Smooth muscle cell (in vitro differentiated cells): ENCODE results near the gene CACNA2D3. TPM values are rescaled to one million over a fixed set of nuclear protein-coding genes. Genes with fewer than 3 reads are reported as not detected.

Source experiments
- DNase-seq: peaks from one replicate; lab custom pipeline; 2025; ENCODE audit not compliant: unreplicated experiment; lab: John Stamatoyannopoulos, UW
- H2AFZ ChIP-seq: fragments of 200-600 bp; sonication (generic); 2 replicates; pipeline ENCODE4 v1.6.0; 2016; ENCODE audit warnings: antibody characterized with exemption, low read depth, mild to moderate bottlenecking
- H3F3A ChIP-seq: fragments of 200-600 bp; sonication (generic); 2 replicates; pipeline ENCODE4 v1.6.0; 2017; ENCODE audit warnings: antibody characterized with exemption, low read depth
- H3K27ac ChIP-seq: fragments of 200-600 bp; sonication (generic); 2 replicates; pipeline ENCODE4 v1.5.1; 2016; ENCODE audit warnings: low read depth, mild to moderate bottlenecking
- H3K27me3 ChIP-seq: fragments of 200-600 bp; sonication (generic); 2 replicates; pipeline ENCODE4 v1.6.1; 2016; ENCODE audit warnings: low read depth, mild to moderate bottlenecking
- H3K36me3 ChIP-seq: fragments of 200-600 bp; sonication (generic); 2 replicates; pipeline ENCODE4 v1.5.1; 2016; ENCODE audit warnings: low read depth
- H3K4me1 ChIP-seq: fragments of 200-600 bp; sonication (generic); 2 replicates; pipeline ENCODE4 v1.5.1; 2016; ENCODE audit warnings: low read depth
- H3K4me2 ChIP-seq: fragments of 200-600 bp; sonication (generic); 2 replicates; pipeline ENCODE4 v1.6.0; 2016; ENCODE audit warnings: mild to moderate bottlenecking
- H3K4me3 ChIP-seq: fragments of 200-600 bp; sonication (generic); 2 replicates; pipeline ENCODE4 v1.5.1; 2016; ENCODE audit warnings: mild to moderate bottlenecking
- H3K79me2 ChIP-seq: fragments of 200-600 bp; sonication (generic); 2 replicates; pipeline ENCODE4 v1.6.0; 2016; ENCODE audit warnings: low read depth, mild to moderate bottlenecking
- H3K9ac ChIP-seq: fragments of 200-600 bp; sonication (generic); 2 replicates; pipeline ENCODE4 v1.6.0; 2016; ENCODE audit warnings: low read depth
- H3K9me3 ChIP-seq: fragments of 200-600 bp; sonication (generic); replicated peaks from 2 replicates; pipeline ENCODE4 v1.5.1; 2016; ENCODE audit warnings: low read depth
- H4K20me1 ChIP-seq: fragments of 200-600 bp; sonication (generic); 2 replicates; pipeline ENCODE4 v1.6.0; 2016; ENCODE audit warnings: low read depth
- CTCF ChIP-seq: fragments of 200-600 bp; sonication (generic); IDR thresholded peaks from 2 replicates; pipeline ENCODE4 v1.5.1; 2017; ENCODE audit warnings: borderline replicate concordance, mild to moderate bottlenecking, antibody characterized with exemption; ENCODE audit not compliant: insufficient read depth, poor library complexity, severe bottlenecking
- WGBS: methylation state at CpG from one replicate; pipeline ENCODE4 v1.1.7; 2016; ENCODE audit warnings: low lambda C conversion rate; 5-methylcytosine and 5-hydroxymethylcytosine counted together
- polyA plus RNA-seq: library from polyadenylated mRNA; unstranded; fragments of >200 nt; fragmentation: Nextera tagmentation; extraction: Ambion mirVana; gene quantifications from 2 replicates; pipeline ENCODE4 v1.2.1, GENCODE V29; 2016
- total RNA-seq: library from RNA; depleted of rRNA; stranded (reverse); fragments of >200 nt; gene quantifications from 2 replicates; pipeline ENCODE4 v1.2.3, GENCODE V29; 2014

Gene CACNA2D3
- total and polyA plus RNA-seq, 2 experiments from 2014 or later: 0.15 to 0.90 TPM

- H3K4me3 ChIP-seq: no peak overlapping the region
- H3K36me3 ChIP-seq: no peaks in the 10 kb centered on the region
- H3F3A ChIP-seq: no peaks in the 10 kb centered on the region
- WGBS: 71% methylated on average over 4 of the region's 4 CpGs
- H3K27ac ChIP-seq: peak overlapping the region; percentile 37
- no peak for TF ChIP-seq CTCF
- no peaks in the 10 kb centered on the region for H3K79me2 ChIP-seq
- DNase-seq: no peak
- H3K4me1 ChIP-seq: peaks cover 14% of the 10 kb centered on the region
- H4K20me1 ChIP-seq: no peaks in the 10 kb centered on the region
- H2AFZ ChIP-seq: no peak overlapping the region
- H3K9ac ChIP-seq: no peak overlapping the region
- H3K4me2 ChIP-seq: no peak overlapping the region
- no peaks in the 10 kb centered on the region for H3K9me3 ChIP-seq
- H3K27me3 ChIP-seq: no peaks in the 10 kb centered on the region
Measured at GRCh38 chr3:54982807-54983206, 860.5 kb downstream of the CACNA2D3 start.

GRCh38 chr3:54983266-54984099 lies 861.1 kb downstream of the CACNA2D3 start:
- TF ChIP-seq CTCF: no peak
- H3K27ac ChIP-seq: peak overlapping the region; percentile 37

GRCh38 chr3:54985856-54986255 lies 863.5 kb downstream of the CACNA2D3 start:
- 95% methylated on average over 4 of the region's 4 CpGs for WGBS
- Histone ChIP-seq H3F3A (peaks cover 9% of the 10 kb centered on the region), H4K20me1 (no peaks in the 10 kb centered on the region), H2AFZ (no peak overlapping the region), H3K4me1 (peaks cover 22% of the 10 kb centered on the region), H3K9me3 (no peaks in the 10 kb centered on the region), H3K9ac (no peak overlapping the region), H3K27ac (no peak overlapping the region), H3K4me2 (no peak overlapping the region), H3K36me3 (no peaks in the 10 kb centered on the region), H3K27me3 (no peaks in the 10 kb centered on the region), H3K79me2 (no peaks in the 10 kb centered on the region), H3K4me3 (no peak overlapping the region)
- TF ChIP-seq CTCF: no peak
- DNase-seq: no peak

More at GRCh38 chr3:54983266-54984099, 861.1 kb downstream of the CACNA2D3 start:
- no peaks in the 10 kb centered on the region for H3K36me3 ChIP-seq
- H2AFZ ChIP-seq: no peak overlapping the region
- DNase-seq: no peak
- H3K9me3 ChIP-seq: no peaks in the 10 kb centered on the region
- no peak overlapping the region for H3K4me2 ChIP-seq
- no peaks in the 10 kb centered on the region for H3K79me2 ChIP-seq
- H3F3A ChIP-seq: no peaks in the 10 kb centered on the region
- WGBS: 83% methylated on average over 5 of the region's 5 CpGs
- no peaks in the 10 kb centered on the region for H3K27me3 ChIP-seq
- peaks cover 20% of the 10 kb centered on the region for H3K4me1 ChIP-seq
- no peak overlapping the region for H3K4me3 ChIP-seq
- no peaks in the 10 kb centered on the region for H4K20me1 ChIP-seq
- H3K9ac ChIP-seq: no peak overlapping the region

- 92% methylated on average over 4 of the region's 4 CpGs for WGBS
- no peak for DNase-seq
- H3K9me3 ChIP-seq: no peaks in the 10 kb centered on the region
- TF ChIP-seq CTCF: no peak
- H4K20me1 ChIP-seq: no peaks in the 10 kb centered on the region
- no peaks in the 10 kb centered on the region for H3K79me2 ChIP-seq
- H2AFZ ChIP-seq: no peak overlapping the region
- no peak overlapping the region for H3K4me2 ChIP-seq
- no peak overlapping the region for H3K27ac ChIP-seq
- no peaks in the 10 kb centered on the region for H3K27me3 ChIP-seq
- H3K9ac ChIP-seq: no peak overlapping the region
- peaks cover 9% of the 10 kb centered on the region for H3F3A ChIP-seq
- H3K4me1 ChIP-seq: peaks cover 22% of the 10 kb centered on the region
- H3K4me3 ChIP-seq: no peak overlapping the region
- H3K36me3 ChIP-seq: no peaks in the 10 kb centered on the region
Measured at GRCh38 chr3:54986294-54986693, 863.9 kb downstream of the CACNA2D3 start.
